Spleen (tissue), 7 donors: ENCODE data around the gene VENTX.

Source experiments
- CTCF ChIP-seq, 11 experiments: fragments of 200-600 bp in 7 of 11; fragments of 450-650 bp in 4 of 11; sonication (generic) in 4 of 11; IDR thresholded peaks in 8 of 11; conservative IDR thresholded peaks in 3 of 11; 1 replicate in 7 of 11; 2 replicates in 4 of 11; pipeline versions ENCODE4 v1.4.0 to v1.8.0; 2016 to 2021; ENCODE audit warnings: antibody characterized with exemption in 11 of 11, inconsistent platforms in 4 of 11, mild to moderate bottlenecking in 1 of 11
- POLR2A ChIP-seq, 3 donors: fragments of 450-650 bp; IDR thresholded peaks; one replicate each; pipeline ENCODE4 v1.5.1; 2017; ENCODE audit warnings: antibody characterized with exemption in 3 of 3, mild to moderate bottlenecking in 1 of 3
- POLR2AphosphoS5 ChIP-seq, 3 donors: sonication (generic); formaldehyde crosslinking; IDR thresholded peaks; one replicate each; pipeline ENCODE4 v1.5.1; 2017; ENCODE audit warnings: antibody characterized with exemption in 3 of 3
- donor health status: DM: no; HTN: no; CAD: no; lungs with moderate emphysema.
- donor health status: DM: no; HTN: no; CAD: no.
- donor health status: DM: no; HTN: no; CAD: no.

- no peak for TF ChIP-seq POLR2A (IDR thresholded peaks at IDR 0.05)
- TF ChIP-seq CTCF (IDR thresholded peaks at IDR 0.05 in 8 of 11, conservative IDR thresholded peaks at IDR 0.05 in 3 of 11): no peak
- TF ChIP-seq POLR2AphosphoS5 (IDR thresholded peaks at IDR 0.05): peak in 1 of 3 donors; percentile 66
These were observed 41.9 kb downstream of the VENTX start for GRCh38 chr10:133279326-133280226.
